SK-N-SH (cell line): ENCODE measurements around the gene ALG13.

Experiments
- ELF1 ChIP-seq: IDR thresholded peaks from 2 replicates; pipeline ENCODE4 v1.4.0; 2012
- JUND ChIP-seq: IDR thresholded peaks from 2 replicates; pipeline ENCODE4 v1.4.0; 2012
- RFX5 ChIP-seq: IDR thresholded peaks from 2 replicates; pipeline ENCODE4 v1.6.1; 2012; ENCODE audit warnings: mild to moderate bottlenecking, improper control_type of control experiment, low read length
- SIN3A ChIP-seq: IDR thresholded peaks from 2 replicates; pipeline ENCODE4 v1.6.1; 2012; ENCODE audit warnings: low read depth, mild to moderate bottlenecking, low read length, moderate library complexity, borderline replicate concordance
- TF ChIP-seq, protein P1 (sequence below): fragments of 200-600 bp; sonication (generic); IDR thresholded peaks from 2 replicates; pipeline ENCODE4 v1.6.1; 2017; ENCODE audit warnings: antibody characterized with exemption, mild to moderate bottlenecking, moderate library complexity
- TF ChIP-seq, protein P2 (sequence below): IDR thresholded peaks from 2 replicates; pipeline ENCODE4 v1.6.1; 2012; ENCODE audit warnings: mild to moderate bottlenecking, low read depth, low read length, moderate library complexity

DNA sequence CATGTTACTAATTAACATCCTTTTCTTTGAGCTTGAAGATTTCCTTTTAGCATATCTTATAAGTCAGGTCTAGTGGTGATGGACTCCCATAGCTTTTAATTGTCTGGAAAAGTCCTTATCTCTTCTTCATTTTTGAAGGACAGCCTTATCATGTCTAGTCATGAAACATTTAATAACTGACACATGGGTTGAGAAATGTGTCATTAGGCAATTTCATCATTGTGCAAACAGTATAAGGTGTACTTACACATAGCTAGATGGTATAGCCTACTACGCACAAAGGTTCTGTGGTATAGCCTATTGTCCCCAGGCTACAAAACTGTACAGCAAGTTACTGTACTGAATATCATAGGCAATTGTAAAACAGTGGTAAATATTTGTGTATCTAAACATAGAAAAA lies 34.5 kb upstream of the ALG13 start:
- TF ChIP-seq, protein P1, sequence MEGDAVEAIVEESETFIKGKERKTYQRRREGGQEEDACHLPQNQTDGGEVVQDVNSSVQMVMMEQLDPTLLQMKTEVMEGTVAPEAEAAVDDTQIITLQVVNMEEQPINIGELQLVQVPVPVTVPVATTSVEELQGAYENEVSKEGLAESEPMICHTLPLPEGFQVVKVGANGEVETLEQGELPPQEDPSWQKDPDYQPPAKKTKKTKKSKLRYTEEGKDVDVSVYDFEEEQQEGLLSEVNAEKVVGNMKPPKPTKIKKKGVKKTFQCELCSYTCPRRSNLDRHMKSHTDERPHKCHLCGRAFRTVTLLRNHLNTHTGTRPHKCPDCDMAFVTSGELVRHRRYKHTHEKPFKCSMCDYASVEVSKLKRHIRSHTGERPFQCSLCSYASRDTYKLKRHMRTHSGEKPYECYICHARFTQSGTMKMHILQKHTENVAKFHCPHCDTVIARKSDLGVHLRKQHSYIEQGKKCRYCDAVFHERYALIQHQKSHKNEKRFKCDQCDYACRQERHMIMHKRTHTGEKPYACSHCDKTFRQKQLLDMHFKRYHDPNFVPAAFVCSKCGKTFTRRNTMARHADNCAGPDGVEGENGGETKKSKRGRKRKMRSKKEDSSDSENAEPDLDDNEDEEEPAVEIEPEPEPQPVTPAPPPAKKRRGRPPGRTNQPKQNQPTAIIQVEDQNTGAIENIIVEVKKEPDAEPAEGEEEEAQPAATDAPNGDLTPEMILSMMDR, result no peak
- TF ChIP-seq, protein P2, sequence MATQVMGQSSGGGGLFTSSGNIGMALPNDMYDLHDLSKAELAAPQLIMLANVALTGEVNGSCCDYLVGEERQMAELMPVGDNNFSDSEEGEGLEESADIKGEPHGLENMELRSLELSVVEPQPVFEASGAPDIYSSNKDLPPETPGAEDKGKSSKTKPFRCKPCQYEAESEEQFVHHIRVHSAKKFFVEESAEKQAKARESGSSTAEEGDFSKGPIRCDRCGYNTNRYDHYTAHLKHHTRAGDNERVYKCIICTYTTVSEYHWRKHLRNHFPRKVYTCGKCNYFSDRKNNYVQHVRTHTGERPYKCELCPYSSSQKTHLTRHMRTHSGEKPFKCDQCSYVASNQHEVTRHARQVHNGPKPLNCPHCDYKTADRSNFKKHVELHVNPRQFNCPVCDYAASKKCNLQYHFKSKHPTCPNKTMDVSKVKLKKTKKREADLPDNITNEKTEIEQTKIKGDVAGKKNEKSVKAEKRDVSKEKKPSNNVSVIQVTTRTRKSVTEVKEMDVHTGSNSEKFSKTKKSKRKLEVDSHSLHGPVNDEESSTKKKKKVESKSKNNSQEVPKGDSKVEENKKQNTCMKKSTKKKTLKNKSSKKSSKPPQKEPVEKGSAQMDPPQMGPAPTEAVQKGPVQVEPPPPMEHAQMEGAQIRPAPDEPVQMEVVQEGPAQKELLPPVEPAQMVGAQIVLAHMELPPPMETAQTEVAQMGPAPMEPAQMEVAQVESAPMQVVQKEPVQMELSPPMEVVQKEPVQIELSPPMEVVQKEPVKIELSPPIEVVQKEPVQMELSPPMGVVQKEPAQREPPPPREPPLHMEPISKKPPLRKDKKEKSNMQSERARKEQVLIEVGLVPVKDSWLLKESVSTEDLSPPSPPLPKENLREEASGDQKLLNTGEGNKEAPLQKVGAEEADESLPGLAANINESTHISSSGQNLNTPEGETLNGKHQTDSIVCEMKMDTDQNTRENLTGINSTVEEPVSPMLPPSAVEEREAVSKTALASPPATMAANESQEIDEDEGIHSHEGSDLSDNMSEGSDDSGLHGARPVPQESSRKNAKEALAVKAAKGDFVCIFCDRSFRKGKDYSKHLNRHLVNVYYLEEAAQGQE, result no peak
- TF ChIP-seq ELF1 (no peak), RFX5 (no peak), JUND (no peak), SIN3A (no peak)
